NCI-H146 (cell line): ENCODE measurements around the gene CHCHD10.

Source experiments
- DNase-seq: peaks from one replicate; lab custom pipeline; 2025; lab: John Stamatoyannopoulos, UW

CHCHD10 gene

DNA sequence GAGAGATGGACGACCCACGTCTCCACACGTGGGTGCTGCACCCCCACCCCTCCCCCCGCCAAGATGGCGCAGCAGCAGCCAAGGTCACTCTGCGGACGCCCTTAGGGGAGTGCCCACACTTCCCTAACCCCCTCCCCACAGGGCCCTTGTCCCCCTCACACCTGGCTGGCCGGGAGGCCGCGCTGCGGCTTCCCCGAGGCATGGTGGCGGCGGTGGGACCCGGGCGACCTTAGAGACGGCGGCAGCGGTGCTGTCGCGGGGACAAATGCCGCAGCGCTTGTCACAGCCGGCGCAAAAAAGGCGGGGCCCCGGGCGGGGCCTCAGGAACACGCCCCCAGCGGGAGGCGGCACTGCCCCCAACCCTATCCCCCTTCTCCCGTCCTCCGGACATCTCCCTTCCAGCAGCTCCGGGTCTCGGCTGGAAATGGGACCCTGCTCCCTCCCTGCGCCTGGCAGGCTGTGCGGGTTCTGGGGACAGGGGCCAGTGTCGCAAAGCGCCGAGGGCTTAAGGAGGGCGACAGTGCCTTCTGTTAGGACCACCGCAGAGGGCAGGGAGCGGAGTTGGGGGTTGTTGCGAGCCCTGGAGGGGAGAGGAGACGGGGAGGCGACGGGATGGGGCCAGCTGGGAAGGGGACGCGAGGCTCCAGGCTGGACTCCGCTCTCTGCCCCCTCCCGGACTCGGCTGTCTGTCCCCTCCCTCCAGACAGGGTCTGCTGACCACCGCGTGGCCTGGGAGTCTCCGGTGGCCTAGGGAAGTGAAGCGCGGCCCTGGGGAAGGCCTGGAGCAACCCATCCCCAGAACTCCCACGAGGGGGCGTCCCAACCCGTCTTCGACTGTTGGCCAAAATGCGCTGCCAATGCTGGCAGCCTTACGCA lies at the start of gene CHCHD10:
CHCHD10 (minus strand) TSS at position 300 of the 876 bp plus-strand sequence; CDS start at position 202, 98 bp downstream.
- DNase-seq: peak; percentile 79

DNA sequence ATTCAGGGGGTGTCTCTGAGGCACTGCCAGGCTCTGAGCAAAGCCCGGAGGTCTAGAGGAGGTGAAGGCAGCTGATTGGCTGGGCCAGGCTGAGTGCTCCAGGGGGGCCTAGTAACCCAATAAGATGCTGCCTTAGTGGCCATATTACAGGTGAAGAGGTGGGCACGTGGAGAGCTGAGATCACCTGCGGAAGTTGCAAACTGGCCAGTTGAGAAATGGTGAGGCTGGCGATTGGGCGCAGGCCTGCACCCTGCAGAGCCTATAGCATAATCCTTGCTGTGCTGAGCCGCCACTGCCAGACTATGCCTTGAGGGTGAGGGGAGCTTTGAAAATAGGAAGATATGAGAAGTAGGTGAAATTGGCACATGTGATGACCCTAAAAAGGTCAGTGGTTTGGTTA lies 49.4 kb upstream of the CHCHD10 start:
- DNase-seq: no peak

DNA sequence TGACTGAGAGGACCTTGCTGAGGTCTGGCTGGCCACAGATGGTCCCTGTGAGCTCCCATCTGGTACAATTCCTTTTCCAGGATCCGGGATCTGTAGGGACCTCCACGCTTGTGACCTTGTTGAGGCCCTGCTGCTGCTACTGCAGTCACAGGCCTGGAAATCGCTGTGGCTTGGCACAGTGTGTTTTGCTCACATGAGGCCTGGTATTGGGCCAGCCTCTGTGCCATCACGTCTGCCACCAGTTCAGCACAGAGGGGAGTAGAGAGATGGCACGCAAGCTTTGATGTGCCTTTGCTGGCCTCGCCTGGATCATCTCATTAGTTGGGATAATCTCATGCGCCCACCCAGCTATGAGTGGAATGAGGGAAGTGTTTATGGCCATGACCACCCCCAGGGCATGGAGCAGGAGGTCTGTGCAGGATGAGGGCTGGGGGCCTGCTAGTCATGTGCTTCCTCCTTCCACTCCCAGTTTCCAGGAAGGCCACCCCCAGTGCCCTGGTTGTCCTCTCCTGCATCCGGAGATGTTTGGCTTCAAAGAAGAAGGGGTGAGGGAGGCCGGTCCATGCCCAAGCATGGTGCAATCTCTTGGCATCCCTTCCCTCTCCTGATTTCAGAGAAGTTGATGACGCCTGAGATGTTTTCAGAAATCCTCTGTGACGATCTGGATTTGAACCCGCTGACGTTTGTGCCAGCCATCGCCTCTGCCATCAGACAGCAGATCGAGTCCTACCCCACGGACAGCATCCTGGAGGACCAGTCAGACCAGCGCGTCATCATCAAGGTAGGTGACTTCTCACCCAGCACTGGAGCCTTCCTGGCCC lies 48.6 kb upstream of the CHCHD10 start:
- DNase-seq: no peak

DNA sequence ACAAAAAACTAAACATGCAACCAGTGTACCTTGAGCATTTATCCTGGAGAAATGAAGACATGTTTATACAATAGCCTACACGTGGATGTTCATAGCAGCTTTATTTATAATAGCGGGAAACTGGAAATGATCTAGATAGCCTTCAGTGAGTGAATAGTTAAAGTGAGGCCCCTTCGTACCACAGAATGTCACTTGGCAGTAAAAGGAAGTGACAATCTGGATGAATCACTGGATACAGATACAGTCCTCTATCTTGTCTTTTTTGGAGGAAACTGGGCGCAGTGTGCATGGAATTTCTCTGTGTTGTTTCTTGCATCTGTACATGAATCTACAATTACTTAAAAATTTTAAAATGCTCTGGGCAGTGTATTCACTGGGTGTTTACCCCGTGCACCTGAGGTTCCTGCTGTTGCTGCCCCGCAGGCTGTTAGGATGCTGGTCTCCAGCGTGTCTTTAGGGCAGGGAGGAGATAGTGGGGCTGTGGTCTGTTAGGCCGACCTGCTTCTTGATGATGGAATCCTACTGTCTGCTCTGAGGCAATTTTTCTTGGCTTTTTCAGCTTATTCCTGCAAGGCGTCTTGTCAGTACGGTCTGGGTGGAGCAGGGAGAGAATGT lies 47.9 kb upstream of the CHCHD10 start:
- DNase-seq: no peak

DNA sequence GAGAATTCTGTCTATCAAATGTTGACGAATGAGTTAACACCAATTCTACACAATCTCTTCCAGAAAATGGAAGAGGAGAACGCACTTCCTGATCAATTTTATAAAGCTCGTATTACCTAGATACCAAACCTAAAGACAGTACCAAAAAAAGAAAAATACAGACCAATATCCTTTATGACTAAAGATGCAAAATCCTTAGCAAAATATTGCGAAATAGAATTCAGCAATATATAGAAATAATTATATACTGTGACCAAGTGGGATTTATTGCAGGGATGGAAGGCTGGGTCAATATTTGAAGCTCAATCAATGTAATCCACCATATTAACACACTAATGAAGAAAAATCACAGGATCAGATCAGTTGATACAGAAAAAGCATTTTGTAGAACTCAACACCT lies 44.6 kb upstream of the CHCHD10 start:
- no peak for DNase-seq

DNA sequence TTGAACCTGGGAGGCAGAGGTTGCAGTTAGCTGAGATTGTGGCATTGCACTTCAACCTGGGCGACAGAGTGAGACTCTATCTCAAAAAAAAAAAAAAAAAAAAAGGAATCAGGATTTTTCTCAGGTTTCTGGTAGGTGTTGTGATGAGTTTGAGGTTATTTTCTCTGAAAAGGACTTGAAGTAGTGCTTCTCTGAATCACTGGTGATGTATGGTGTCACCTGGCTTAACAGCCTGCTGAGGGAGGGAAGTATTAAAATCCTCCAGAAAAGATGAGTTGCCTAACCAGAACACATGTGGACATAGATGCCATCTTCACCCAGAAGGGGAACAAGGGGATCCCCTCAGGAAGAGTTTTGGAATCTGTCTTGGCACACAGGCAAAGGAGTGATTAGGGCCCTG lies 39.1 kb upstream of the CHCHD10 start:
- no peak for DNase-seq

DNA sequence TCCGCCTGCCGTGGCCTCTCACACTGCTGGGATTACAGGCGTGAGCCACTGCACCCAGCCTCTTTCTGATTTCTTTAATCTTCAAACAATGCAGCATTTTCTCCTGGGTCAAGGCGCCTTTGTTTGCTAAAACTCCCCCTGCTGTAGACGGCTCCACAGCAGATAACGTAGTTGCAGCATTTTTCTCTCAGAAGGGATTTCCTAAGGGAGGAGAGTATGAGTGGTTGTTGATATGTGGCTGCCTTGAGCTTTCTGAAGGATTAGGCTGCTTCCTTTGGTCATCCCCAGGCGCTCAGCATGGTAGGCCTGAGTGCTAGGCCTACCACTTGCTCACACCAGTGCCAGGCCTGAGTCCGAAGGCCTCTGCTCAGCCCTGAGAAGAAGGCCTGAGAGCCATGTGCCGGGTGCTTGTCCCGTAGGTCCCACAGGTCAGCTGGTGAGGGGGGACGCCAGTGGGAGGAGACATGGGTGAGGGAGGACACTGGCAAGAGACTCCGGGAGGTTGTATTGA lies 37.1 kb upstream of the CHCHD10 start:
- DNase-seq: no peak

DNA sequence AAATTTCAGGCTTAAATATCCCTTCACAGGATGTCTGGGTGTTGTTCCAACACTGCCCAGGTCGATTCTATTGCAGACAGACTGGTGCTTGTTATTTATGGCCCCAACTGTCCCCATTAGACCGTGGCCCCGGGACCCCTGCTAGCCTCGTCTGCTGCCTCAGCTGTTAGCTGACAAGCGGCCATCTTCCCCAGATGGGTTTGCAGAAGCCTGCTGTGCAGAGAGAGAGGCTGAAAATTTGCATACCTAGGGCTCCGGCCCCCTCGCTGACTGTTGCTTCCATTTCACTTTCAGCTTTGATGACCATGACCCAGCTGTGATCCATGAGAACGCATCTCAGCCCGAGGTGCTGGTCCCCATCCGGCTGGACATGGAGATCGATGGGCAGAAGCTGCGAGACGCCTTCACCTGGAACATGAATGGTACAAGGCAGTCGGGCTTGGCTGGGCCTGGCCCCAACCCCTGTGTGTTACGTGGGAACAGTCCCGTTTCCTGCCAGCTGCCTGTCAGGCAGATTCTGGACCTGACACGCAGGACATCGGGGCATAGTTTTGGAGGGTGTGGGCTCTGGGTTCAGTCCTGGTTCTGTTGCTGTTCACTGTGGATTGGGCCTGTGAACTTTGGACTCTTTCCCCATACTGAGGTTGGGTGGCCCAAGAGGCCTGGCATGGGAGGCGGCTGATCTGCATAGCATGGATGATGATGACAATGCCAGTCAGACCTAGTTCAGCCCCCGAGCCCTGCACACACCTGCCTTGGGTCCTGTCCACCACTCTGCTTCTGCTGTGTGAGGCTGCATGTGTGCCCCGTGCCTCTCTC lies 35.4 kb upstream of the CHCHD10 start:
- DNase-seq: no peak

DNA sequence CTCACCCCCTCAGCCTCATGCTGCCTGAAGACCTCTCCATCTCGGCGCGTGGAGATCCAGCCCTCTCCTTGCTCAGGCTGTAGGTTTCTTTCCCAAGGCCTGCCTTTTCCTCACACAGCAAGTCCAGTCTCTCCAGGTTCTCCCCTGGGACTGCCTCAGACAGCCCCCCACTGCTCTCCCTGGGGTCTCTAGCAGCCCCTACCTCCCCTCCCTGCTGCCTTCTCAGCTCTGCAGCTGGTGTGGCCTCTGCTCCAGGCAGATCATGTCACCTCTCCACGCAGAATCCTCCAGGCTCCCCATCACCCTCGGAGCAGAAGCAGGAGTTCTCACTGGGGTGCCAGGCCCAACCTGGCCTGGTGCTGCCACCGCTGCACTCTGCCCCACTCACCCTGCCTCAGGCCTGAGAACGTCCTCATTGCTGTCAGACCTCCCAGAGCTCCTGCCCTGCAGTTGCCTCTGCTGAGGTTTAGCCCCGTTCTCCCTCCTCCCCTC lies 34.2 kb upstream of the CHCHD10 start:
- no peak for DNase-seq

DNA sequence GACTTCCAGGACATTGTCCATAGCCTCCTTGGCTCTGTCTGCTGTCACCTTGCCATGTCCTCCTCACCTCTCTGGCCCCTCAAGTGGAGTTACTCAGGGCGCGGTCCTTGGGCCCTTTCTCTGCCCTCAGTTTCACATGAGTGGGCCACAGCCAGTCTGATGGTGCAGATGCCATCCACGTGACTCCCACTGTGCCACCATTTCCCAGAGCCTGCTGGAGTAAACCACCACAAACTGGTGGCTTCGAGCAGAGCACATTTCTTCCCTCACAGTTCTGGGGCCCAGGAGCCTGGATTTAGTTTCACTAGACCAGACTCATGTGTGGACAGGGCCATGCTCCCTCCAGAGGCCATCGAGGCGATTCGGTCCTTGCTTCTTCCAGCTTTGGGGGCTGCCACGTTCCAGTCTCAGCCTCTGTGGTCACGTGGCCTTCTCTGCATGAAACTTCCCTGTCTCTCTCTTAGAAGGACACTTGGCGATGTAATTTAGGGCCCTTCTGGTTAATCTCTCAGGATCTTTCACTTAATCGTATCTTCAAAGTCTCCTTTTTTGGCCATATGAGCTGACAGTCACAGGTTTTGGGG lies 33.6 kb upstream of the CHCHD10 start:
- DNase-seq: no peak

DNA sequence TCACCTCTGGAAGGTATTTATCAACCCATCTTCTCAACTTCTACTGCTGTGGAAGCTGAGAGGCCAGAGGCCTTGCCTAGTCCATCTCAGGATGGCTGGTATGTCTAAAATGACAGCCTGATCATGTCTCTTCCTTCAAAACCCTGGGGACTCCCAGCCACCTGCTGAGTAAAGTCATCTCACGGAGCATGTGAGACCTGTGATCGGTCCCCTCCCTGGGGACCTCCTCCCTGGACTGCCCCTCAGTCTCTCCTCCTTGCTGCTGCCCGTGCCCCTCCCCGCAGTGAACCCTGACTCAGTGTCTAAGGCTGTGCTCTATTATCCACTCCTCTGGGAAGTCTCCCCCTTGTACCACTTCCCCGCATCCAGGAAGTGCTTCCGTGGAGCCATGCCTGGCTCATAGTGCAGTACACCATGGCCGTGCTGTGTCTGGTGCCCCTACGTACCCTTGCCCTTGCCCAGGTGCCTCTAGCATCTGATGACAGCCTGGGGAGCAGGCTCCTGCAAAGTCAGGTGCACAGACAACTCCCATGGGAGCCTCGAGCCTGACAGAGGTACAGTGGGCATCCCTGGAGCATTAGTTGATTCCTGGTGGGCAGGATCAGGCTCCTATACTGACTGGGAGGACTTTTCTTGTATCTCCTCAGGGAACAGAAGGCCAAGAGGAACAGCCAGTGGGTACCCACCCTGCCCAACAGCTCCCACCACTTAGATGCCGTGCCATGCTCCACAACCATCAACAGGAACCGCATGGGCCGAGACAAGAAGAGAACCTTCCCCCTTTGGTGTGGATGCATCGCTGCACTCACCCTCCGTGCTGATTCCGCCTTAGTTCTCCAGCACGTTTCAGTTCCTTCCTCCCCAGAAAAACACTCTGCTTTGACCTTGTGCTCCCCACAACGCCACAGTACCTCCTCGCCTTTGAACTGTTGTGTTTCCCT lies 32.8 kb upstream of the CHCHD10 start:
- DNase-seq: no peak

DNA sequence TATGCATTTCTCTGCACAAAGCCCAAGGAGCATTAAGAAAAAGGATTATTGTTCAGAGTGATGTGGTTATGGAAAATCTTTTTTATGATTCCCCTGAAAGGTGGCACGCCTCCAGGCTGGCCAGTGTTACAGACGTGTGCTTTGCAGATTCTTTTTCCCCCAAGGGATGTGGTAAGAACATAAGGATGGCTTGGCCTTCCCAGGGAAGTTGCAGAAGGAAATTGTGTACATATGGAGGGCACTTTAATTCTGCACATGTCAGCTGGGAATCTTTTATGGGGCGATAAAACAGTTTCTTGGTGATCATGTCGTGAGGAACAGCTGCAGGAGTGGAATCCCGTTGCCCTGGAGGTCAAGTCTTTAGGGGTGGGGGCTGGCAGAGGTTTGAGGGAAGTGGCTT lies 28.7 kb upstream of the CHCHD10 start:
- DNase-seq: no peak

DNA sequence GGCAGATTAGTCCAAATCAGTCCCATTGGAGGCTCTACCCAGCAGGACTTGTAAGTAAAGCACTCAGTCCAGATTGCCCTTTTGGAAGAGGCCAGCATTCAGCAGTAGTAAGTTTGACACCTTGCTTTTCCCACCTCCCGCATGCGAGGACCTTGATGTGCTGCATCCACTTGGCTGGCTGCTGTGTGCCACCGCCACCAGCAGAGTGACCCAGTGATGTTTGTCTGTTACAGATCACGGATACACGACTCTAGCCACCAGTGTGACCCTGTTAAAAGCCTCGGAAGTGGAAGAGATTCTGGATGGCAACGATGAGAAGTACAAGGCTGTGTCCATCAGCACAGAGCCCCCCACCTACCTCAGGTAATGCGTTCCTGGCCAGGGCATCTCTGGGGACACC lies 25.6 kb upstream of the CHCHD10 start:
- DNase-seq: no peak

DNA sequence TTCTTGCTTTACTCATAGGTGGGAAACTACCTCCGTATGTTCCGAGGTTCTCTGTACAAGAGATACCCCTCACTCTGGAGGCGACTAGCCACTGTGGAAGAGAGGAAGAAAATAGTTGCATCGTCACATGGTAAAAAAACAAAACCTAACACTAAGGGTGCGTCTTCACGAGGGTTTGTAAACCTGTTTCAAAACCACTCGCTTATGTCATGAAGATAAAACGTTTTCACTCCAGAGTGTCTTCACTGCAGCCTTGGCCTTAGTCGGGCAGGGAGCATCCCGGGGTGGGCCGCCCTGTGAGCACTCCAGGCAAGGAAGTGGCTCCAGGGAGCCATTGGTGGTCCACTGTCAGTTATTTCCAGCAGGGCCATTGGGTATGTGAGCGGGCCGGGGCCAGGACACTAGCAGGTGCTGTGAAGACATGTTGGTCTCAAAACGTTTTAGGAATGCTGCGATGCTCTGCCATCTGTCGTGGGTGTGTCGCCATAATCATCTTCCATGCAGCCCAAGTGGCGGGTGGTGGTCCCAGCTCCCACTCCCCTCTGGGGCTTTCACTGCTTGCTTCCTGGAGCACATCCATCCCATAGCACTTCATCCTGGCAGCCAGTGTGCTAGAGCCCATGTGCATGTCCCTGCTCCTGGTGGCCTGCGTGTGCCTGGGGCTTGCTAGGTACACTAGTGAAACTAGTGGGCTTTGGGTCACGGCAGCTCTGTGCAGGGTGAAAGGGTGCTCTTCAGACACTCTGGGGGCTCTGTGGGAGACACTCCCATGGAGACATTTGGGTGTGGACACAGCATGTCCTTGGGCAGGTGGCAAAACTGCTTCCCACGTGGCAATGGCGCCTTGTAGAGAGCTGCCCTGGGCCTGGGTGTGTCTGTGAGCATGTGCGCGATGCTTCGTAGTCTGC lies 24.2 kb upstream of the CHCHD10 start:
- no peak for DNase-seq

DNA sequence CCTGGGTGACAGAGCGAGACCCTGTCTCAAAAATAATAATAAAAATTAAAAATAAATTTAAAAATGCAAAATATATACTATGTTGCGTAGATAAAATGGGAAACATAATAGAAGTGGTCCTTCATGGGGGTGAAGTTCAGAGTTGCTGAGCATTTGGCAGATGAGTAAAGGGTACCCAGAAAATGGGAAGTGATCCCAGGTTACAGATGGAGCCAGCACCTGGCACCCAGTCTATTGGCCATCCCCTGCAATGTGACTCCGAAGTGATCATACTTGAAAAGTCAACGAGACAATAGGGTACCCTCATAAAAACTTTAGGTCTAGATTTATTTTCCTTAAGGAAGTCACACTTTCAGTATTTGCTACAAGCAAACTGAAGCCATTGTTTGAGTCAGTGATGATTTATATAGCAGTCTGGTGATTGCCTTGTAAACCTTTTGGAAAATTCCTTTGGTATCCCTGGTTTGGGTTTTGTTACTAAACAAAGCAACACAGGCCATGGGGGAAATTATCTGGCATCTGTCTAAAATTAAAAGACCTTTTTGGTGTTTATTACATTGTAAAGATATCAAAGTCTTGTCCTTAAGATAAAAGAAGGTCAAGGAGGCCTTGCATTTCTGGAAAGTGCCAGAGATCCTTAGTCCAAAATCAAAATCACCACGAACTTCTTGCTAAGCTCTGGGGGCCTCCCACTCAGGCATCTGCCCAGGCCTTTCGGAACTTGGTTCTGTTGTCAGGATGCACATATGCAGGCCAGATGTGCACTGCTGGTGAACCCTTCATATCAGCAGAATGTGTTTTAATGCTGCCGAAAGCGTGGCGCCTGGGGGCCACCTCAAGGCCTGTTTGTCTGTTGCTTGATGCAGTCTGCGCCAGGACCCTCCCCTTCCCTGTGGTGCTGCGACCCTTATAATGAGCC lies 23.3 kb upstream of the CHCHD10 start:
- DNase-seq: no peak

DNA sequence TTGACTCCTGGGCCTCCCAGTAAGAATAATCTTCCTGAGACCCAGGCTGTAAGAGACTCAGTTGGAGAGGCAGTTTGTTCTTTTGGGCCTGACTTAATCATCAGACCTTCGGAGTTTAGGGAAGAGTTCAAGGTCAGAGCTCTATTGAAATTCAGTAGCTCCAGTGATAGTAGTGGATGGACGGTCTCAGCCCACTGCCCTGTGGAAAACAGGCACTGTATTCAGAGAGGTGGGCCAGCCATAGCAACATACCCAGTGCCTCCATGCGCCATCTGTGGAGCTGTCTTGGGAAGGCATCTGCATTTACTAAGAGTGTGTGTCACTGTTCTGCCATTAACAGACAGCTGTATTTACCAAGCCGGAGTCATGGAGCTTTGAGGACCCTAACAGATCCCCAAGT lies 21.9 kb upstream of the CHCHD10 start:
- peak; percentile 8 for DNase-seq

DNA sequence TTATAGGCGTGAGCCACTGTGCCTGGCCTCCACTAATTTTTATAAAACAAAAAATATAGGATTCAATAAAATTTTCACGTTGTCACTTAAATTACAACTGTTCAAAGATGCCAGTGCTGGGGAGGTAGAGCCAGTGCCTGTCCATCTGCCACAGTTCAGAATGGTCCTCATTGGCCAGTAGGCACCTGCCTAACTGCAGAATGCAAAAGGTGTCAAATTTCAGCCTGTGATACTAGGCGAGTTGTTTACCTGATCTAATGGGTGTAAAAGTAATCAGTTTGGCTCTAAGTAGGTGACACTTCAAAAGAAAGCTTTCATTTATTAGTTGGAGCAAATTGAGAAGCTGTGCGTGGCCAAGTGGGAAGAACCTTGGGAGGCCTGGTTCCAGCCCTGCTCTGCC lies 21.3 kb upstream of the CHCHD10 start:
- peak; percentile 9 for DNase-seq

DNA sequence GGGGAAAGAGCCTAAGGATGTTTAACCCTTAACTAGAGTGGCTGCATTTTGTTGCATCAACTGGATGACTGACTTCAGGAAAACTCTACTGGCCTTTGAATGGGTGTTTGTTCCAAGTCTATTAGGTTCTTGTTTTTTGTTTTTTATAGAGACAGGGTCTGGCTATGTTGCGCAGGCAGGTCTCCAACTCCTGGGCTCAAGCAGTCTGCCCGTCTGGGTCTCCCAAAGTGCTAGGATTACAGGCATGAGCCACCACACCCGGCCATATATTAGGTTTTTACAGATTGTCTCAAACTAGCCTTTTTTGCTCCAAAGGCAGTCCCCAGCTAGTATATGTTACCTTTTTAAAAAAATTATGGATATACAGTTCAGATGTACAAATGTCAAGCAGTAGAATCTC lies 20.1 kb upstream of the CHCHD10 start:
- no peak for DNase-seq
